GM12873 (cell line): ENCODE data around the gene TAGLN3.

ENCODE experiments used
- TF ChIP-seq, protein P1 (sequence below): IDR thresholded peaks from 2 replicates; pipeline ENCODE4 v1.5.1; 2012; ENCODE audit warnings: low read depth, mild to moderate bottlenecking, moderate library complexity, low read length, control low read depth; ENCODE audit not compliant: insufficient read depth; ENCODE audit errors: missing control alignments

Gene TAGLN3

DNA sequence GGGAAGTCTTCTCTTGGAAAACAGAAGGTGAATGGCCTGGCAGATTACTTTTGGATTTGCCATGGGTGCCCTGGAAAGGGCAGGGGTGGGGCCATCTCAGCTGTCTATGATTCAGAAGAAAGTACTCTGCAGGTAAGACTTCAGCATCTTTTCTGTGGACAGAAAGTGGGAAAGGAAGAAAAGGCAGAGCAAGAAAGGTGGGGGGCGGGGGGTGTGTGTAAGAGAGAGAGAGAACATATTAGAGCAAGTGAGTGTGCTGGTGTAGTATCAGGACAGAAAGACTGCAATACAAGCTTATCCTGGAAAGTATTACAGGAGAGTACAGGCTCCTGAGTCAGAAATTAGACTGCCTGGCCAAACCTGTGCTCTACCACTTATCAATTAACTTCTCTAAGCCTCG is 5.5 kb downstream of the TAGLN3 start:
- TF ChIP-seq, protein P1, sequence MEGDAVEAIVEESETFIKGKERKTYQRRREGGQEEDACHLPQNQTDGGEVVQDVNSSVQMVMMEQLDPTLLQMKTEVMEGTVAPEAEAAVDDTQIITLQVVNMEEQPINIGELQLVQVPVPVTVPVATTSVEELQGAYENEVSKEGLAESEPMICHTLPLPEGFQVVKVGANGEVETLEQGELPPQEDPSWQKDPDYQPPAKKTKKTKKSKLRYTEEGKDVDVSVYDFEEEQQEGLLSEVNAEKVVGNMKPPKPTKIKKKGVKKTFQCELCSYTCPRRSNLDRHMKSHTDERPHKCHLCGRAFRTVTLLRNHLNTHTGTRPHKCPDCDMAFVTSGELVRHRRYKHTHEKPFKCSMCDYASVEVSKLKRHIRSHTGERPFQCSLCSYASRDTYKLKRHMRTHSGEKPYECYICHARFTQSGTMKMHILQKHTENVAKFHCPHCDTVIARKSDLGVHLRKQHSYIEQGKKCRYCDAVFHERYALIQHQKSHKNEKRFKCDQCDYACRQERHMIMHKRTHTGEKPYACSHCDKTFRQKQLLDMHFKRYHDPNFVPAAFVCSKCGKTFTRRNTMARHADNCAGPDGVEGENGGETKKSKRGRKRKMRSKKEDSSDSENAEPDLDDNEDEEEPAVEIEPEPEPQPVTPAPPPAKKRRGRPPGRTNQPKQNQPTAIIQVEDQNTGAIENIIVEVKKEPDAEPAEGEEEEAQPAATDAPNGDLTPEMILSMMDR: no peak

DNA sequence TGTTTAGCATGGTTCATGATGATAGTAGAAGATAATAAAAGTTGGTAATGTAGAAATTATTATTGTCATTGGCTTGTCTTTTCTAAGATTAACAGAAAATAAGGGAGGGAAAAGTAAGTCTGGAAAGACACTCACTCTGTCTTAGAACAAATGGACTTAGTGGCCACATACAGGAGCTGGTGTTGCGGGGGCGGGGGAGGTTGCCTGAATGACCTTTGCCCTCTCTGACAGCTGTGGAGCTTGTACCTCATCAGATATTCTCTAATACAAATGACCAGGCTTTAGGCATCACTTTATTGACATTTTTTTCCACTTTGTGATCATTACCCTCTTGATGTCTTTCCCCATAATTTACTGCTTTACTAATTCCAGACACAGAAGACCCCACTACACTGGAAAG is 5.9 kb downstream of the TAGLN3 start:
- TF ChIP-seq, protein P1: no peak

DNA sequence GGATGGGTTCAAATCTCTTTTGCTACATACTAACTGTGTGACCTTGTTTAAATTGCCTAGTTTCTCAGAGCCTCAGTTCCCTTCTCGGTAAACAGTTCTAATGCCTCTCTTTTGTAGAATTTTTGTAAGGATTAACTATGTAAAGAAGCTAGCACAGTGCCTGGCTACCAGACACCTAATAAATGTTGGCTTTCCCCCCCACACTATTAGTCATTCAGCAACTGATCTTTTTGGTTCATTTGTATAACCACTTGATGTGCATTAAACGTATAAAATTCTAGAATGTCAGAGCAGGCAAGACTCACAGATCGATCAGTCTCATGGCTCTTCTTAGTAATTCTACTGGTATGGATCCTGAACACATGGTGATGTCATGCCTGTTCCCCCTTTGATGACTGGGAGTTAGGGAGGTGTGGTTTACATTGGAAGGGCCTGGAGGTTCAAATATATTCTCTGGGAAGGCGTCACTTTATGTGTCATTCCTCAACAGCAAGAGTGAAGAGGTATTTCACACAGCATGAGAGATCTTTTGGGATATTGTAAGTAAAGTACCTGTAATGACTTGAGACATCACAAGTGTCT is 6.5 kb downstream of the TAGLN3 start:
- TF ChIP-seq, protein P1: no peak

DNA sequence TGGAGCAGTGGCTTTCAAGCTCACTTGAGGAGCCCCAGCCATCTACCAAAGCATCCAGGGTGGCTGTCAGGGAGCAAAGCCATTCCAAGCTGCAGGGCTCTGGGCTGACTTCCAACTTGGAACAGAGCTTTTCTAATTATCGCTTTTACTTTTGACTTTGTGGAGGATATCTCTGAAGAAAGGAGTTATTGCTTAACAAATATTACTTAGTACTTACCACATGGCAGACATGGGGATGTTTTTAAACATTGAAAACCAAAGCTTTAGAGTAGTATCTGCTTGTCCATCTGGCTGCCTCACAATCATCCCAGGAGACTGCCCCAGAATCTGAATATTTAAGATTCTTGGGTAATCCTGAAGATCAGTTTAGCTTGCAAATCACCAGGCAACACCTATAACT is 8.9 kb downstream of the TAGLN3 start:
- TF ChIP-seq, protein P1: no peak

DNA sequence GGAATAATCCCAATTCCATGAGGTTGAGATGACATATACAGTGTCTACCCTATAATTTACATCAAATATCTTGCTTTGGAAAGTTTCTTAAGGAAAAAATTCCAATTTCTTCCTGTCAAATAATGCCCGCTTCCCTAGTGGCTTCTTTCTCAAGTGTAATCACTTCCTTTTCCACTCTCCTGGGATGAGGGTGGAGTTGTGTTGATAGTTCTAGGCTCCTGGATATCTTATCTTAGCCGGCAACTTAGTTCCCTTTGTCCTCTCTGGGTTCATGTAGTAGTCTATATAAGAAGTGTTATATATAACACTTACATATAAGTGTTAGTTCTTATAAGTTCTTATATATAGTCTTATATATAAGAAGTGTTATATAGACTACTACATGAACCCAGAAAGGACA is 10.9 kb downstream of the TAGLN3 start:
- TF ChIP-seq, protein P1: no peak

DNA sequence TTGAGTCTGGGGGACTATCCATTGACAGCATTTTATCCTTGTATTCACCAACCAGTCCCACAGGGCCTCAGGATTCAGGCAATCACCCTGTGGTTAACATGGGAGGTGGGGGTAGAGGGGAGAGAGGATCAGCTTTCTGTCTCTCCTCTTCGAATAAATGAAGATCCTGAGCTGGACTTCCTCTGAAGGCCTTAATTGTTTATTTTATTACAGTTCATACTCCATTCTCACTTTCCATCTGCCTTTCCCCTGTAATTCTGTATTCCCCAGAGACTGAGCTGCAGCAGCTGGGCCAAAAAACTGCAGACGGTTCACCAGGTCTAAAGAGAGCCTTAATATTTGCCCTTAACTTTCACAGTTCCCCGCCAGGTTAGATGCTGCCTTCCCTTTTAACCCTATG is 11.9 kb downstream of the TAGLN3 start:
- TF ChIP-seq, protein P1: no peak

DNA sequence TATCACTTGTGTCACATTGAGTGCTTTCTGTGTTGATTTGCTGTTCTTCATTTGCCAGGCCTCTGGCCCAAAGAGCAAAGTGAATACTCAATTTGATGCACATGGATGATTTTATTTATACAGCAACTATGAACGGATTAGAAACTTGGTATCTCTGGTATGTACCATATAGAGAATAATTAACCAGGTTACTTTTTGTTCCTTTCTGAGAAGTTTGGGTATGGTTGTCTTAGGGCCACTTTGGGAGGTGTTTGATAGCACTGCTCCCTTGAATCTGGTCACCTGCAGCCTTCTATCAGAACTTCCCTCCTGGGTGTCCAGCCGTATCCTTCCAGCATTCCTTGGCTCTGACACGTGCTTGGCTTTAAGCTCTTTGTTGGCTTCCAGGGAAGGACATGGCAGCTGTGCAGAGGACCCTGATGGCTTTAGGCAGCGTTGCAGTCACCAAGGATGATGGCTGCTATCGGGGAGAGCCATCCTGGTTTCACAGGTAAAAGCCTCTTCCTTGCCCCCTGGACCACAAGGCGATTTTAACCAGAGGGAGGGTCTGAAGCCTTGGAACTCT is 12.7 kb downstream of the TAGLN3 start:
- TF ChIP-seq, protein P1: no peak
